ENCODE measurements around the gene POU6F2.
A peak's percentile ranks its signal among the peaks of the same experiment; 100 is the strongest.

The POU6F2 gene

DNA sequence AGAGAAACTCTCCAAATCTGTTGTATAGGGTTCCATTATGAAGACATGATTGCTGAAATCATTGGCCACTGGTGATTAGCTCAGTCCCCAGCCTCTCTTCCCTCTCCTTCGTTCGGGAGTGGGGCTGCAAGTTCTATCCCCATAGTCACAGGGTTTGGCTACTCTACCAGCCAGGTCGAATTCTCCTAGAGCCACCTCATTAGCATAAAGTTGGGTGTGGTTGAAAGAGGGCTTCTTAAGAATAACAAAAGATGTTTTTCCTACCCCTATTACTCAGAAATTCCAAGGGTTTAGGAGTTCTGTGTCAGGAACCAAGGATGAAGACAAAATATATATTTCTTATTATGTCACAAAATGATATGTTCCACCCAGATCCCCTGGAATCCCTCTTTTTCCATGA, 422.3 kb downstream of the POU6F2 start:
- no peak for DNase-seq

DNA sequence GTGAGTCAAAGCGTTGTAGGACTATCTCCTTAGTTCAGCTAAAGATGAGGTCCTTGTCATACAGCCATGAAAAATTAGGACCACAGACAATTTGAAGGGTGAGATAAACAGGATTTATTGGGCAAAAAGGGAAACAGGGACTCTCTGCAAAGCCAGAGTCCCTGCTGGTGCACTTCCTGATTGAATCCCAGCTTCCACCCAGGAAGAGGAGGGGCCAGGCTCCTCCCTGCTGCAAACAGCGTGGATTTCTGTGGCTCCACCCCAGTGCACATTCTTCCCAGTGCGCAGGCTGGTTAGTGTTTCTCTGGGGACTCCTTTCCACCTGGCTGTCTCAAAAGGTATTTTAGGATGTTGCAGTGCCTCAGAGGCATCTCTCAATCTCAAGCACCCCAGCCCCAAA, 423.1 kb downstream of the POU6F2 start:
- no peak for DNase-seq

DNA sequence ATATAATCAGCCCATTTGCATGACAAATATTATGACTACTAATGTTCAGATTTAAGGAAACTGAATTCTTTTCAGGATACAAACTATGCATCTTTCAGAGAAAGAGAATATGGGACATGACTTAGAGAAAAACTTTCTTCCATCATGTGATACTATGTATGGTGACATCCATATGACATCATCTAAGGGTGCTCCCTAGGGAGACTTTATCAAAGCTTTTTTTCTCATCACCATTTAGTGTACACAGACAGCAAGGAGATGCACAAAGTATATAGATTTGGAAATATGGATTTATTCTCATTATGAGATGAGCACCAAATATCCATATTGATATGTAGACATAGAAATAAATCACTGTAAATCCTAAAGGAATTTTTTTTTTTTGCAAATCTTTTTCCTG, 424.3 kb downstream of the POU6F2 start:
- no peak for DNase-seq

DNA sequence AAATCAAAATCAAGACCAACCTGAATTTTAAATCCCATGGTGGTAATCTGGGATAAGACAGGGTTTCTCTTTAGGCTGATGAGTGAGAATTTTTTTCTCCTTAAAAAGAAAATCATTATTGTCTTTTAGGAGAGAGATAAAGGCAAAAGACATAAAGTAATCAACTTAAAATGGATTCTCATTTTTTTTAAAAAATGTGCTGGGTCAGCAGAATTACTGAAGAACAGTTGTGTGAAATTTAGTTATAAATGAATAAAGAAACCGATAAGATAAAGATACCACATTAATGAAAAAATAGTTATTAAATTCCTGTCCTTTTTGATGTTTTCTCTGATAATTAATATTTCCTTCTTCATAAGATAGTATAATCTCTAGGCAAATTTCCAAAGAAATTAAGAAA, 427.2 kb downstream of the POU6F2 start:
- no peak for DNase-seq

DNA sequence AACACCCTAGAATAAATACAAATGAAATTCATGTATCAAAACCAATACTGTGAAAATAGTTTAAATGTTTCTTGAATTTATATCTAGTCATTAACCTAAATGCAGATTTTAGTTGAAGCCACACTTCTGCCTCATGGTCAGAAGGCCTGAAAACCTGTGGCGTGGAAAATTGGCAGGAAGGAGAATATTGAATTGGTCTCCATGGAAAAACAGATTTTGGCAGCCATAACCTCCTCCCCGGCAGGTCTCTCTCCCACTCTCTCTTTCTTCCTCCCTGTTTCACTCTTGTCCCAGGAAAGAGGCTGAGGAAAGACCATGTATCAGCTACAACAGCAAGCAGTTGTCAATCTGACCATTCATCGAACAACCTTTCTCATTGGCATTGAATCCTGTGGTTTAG, 427.9 kb downstream of the POU6F2 start:
- no peak for DNase-seq

DNA sequence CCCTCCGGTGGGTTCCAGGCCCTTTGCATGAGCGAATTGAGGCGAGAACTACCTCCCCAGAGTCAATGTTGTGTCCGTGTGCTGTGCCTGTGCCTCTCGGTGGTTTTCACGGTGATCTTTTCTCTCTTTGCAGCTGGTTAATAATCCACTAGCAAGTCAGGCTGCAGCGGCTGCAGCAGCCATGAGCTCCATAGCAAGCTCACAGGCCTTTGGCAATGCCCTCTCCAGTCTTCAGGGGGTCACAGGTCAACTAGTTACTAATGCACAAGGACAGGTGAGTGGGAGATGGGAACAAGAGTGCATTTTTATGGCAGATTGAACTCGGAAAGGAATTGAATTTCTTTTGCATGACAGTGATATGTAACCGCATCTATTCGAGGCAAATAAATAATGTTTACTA, 428.8 kb downstream of the POU6F2 start:
- DNase-seq, result no peak

DNA sequence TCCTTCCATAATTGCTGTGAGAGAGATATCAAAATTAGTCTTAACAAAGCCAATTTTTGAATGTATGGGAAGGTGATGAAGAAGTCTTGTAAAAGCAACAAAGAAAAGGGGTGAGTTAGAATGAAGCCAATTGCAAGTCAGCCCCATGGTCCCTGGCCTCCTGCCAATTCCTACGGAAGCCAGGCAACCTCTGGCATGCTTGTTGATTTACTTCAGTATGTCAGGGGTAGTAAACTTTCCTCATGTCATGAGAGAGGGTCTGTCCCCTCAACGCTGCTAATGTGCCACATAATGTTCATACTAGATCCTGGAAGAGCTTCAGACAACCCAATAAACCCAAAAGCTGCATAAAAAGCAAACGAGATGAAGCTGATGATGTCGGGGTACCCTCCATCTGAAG, 429.4 kb downstream of the POU6F2 start:
- peak in 1 of 56 donors; percentile 1 for DNase-seq

DNA sequence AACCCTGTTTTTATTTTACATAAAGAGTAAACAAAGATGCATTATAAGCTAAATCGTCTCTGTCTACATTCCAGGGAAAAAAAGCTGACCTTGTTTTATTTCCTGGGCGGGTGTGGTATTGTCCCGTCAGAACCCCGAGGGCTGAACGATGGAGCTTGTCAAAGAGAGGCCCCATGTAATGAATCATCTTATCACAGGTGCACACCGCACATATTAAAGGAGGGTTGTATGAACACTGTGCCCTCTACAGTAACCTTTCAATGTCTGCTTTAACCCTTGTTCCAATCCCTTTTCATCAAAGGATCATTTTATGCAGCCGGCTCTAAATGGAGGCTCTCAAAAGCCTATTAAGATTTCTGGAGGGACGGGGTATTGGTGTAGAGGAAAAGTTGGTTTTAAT, 430.0 kb downstream of the POU6F2 start:
- no peak for DNase-seq

DNA sequence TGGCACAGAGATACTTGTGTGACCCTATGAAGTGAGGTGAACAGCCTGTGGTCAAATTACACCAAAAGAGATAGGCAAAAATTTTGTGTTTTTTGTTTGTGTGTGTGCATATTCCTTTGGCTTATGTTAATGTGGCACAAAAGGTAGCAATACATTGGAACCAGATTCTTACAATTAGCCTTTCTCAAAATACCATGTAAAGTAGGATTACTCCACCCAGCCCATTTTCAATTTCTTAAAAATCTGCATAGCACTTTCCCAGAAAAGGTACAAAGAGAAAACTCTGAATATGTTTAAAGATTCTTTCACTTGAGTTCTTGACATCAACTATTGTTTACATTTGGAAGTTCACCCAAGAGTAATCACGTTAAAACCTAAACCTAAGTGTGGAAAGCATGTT, 431.2 kb downstream of the POU6F2 start:
- DNase-seq, result no peak

DNA sequence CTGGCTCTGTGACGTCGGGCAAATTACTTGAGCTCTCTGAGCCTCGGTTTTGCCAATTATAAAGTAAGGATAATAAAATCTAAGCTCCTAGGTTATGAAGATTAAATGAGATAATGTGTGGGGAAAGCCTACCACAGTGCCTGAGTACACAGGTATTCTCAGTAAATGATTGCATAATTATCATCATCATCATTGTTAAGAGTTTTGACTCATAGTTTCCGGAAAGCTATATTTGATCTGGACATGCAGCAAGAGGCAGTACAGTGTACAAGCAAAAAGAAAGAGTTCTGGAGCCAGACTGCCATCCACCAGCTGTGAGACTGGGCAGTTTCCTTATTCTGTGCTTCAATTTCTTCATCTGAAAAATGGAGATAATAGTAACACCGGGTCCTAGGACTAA, 432.9 kb downstream of the POU6F2 start:
- no peak for DNase-seq

DNA sequence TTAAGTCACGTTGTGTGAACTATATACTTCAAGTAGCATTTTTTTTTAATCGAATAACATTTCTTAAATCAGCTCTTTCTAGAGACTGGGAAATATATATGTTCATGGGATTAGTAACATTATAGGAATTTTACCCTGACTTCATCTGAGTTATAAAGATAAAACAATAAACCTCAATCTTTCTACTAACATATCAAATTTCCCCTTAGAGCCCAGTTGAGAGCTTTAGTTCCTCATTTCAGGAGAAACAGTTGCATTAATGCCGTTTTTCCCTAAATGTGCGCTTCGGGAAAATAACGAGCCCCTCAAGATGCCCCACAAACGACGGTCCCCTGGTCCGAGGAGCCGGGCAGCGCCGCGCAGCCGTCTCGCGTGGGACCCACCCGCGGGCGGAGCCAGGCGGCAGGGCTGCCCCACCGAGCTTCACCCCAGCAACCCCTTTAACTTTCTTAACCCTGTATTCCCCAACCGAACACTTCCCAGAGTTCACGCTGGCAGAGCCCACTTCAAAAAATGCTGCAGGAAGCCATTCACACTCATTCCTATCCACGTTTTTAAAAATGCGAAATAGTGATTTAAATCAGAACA, 436.0 kb downstream of the POU6F2 start:
- no peak for DNase-seq

DNA sequence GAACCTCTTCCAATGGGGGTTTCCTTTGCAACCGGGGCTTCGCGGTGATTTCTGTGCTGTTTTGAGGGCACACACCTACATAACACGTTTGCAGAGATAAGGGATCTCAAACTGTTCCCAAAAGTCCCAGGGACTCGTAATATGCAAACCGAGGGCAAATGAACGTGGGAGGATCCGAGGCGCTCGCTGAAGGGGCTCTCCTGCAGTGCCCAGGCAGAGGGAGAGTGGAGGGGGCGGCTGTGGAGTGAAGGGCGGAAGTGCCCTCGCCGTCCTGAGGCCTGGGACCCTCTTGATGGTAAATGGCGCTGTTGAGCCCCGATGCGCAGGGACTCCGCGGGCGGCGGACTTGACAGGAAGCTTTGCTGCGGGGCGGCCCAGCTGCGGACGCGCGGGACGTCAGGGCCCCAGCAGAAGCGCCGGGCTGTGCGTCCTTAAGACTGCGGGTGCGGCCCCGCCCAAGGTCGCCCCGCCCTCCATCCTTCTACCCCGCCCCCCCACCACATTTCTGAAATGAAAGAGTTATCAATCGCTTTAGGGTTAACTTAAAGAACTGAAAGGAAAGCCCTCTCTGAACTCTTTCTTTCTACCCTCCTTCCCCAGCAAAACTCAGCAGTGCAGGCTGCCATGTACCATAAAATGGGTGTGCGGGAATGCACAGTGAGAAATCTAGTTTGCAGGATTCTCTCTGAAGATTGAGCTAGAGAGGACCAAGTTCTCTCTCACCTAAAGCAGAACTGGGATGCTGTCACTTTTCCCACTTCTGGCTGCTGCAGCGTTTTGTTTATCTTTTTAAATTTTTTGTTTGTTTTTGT, 436.7 kb downstream of the POU6F2 start:
- DNase-seq, result peak in 14 of 56 donors; percentile 5 to 46 (median 18)

DNA sequence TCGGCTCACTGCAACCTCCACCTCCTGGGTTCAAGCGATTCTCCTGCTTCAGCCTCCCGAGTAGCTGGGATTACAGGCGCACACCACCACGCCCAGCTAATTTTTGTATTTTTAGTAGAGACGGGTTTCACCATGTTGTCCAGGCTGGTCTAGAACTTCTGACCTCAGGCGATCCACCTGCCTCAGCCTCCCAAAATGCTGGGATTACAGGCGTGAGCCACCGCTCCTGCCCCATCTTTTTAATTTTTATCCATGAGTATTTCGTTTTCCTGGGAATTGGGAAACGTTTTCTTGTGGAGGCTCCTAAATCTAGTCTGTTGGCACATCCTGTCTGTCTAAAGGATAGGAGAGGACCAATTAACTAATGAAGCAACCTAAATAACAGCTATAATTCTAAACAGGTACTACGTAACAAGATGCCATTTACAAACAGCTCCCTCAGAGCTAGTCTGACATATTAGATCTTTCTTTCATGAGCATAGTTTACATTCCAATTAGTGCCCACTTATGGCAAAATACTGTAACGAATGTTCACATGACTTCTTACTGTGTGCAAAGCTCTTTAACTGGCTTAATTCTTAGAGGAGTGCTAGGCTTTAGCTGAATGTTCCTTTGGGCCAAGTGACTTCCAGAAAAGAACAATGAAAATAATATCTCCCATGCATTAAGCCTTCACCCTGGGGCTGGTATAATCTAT, 437.5 kb downstream of the POU6F2 start:
- no peak for DNase-seq

DNA sequence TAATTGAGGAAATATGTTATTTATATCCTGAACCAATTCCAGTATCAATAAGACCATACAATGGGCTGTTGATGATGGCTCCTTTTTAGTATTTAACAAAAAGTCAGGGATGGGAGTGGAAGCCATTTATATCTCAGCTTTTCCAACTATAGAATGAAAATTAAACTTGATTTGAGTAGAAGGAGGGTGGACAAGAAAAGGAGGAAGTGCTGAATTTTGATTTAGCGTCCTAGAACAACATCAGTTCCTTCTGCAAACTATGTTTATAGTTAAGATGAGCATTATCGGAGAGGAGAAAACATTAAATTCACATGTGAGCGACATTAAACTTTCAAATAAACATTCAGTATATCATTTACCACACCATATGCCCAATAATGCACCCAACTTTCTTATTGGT, 439.2 kb downstream of the POU6F2 start:
- DNase-seq, result no peak

DNA sequence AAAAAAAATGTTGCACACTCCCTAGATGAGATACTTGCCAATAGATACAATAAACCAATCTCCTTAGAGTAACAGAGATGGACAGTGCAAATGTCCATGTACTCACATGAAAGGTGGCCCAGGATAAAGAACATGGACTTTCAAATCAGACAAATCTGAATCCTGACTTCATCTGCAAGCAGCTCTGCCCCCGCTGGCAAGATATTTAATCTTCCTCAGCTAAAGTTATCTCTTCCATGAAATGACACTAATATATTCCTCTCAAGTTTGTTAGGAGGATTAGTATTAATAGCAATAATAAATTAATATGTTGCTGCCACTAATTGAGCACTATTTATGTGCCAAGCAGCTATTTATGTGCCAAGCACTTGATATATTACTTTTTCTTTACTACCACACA, 439.9 kb downstream of the POU6F2 start:
- no peak for DNase-seq

DNA sequence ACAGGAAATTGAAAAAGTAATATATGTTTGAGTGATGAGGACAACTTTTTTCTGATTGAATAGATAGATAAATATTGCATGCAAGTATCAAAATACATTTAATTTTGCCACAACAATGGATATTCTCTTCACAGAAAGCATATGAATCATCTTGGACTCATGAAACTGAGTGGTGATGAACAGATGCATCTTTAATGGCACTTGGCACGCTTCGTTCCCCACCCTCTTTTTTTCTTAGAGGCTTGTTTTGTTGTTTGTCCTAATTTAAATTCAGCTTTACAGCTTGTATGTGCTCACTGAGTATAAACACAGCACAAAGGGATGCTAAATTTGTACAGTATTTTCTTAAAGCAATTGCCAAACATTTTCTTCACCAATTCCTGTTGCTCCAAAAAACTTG, 443.5 kb downstream of the POU6F2 start:
- peak in 2 of 56 donors; percentile 10 to 22 for DNase-seq

DNA sequence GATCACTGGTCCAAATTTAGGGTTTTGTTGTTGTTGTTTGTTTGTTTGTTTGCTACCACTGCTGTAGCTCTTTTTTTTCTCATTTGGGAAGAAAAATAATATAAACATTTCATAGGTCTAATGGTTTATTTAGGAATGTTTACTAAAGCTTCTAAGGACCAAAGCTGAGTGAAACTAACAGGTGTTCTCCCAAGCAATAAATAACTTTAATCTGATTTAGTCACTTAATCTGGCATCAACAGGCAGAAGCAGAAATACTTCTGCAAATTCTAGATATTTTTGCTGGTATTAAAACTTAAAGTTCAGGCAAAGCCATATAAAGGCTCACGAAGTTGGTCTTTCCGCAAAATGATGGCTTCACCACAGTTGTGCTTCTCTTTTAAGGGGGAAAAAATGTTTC, 444.0 kb downstream of the POU6F2 start:
- no peak for DNase-seq

DNA sequence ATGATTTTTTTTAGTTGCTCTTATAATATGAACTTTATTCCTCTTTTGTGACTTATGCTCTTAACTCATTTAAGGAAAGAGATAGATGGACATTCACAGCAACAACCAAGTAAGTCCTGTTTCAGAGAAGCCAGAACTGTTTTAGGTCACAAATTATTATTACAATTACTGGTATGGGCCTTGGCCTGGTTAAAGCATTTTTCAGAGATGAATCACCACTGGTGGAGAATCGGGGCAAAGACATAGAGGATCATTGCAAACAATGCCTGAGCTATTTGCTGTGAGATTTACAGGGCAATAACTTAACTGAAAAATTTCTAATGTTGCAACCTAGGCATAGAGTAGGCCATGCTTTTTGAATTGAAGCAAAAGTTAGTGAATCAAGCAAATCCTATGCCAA, 450.5 kb downstream of the POU6F2 start:
- DNase-seq, result no peak

DNA sequence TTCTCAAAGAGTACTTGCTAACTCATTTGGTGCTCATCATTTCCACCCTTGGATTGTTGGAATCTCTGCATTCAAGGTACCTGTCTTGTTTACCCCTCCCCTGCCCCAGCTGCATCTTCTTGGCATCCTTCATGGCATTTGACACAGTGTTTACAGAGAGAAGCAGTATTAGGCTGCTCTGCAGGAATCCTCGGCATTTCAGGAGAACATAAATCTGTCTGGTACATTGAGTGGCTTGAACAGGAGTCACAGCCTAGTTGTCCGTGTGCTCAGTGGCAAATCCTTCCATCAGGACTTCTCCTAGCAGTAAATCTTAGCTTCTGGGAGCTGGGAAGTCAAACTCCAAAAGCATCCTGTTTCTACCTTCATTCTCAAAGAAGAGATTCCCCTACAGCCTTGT, 451.7 kb downstream of the POU6F2 start:
- no peak for DNase-seq

DNA sequence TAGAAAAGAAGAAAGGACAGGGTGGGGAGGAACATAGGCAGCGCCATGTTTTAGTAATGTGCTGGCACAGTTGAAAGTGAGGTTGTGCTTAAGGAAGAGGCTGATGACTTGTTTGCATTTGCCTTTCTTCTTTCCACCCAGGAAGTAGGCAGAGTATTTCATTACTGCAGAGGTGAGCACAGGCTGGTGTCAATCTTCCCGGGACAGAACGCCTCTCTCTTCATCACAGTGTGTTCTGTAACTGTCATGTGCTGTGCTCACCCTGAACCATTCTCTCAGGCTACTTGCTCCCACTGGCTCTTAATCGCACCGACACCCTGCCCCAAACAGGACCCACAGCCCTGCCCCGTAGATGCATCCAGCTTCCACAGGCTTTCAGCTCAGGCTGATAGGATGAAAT, 452.7 kb downstream of the POU6F2 start:
- DNase-seq, result no peak

DNA sequence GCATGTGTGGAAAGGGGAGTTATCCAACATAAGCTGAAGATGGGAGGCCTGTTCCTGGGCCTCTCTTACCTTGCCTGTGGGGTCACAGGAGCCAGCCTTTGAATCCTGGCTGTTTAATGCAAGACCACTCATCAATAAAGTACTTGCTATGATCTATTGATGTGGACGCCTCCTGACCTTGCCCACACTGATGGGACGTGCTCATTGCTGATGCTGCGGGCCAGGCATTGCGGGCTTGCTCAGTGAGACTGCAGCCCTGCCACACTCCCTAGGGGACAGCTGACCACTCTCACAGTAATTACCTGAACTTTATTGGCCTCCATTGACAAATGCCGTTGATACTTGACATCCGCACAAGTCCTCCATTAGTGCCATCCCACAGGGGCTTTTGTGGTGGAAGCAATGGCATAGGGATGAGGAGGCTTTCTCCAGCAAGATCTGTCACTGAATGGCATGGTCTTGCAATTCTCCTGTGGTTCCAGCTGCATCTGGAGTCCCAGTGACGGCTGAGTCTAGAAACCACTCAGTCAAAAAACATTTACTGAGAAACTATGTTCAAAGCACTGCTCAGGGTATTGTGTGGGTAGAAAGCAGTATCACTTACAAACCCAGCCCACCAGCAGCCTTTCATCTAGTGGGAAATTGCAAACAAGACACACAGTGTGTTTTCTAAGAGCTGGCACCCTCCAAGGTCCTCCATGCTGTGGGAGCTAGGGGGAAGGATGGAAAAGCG, 453.4 kb downstream of the POU6F2 start:
- peak in 1 of 56 donors; percentile 3 for DNase-seq

DNA sequence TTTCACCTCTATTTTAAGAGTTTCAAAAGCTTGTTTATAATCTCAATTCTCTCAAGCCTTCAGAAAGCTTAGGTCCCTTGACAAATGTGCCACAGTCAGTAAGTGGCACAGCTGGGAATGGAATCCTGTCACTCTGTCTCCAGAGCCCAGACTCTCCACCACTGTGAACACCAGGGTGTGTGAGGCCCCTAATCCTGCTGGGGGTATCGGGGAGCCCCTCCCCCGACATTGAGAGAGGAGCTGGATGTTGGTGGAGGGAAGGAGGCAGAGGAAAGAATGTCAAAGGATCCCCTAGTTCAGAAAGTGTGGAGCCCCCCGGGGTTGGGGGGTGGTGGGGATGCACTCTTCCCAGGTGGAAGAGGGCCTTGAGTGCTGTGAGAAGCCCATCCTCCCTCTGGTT, 454.7 kb downstream of the POU6F2 start:
- no peak for DNase-seq

Measured in amygdala (tissue), 56 donors.